Stimulated activated naive CD8-positive, alpha-beta T cell treated with anti-CD3 and anti-CD28 coated beads, Interleukin-15, amount 100 ng/mL, for 72 hours (primary cell): ENCODE measurements around the gene ARL14EPL.
"Not testable (repeated sequence)": the region's sequence is repeated elsewhere in the genome, so short reads cannot be mapped to it uniquely, and the experiment has no call there.

Experiments used
- ATAC-seq: fragments of 150-1000 bp; cut with Tn5 transposase; 2 replicates; pipeline ENCODE4 v1.10.0; 2021; ENCODE audit warnings: mild to moderate bottlenecking, moderate library complexity
- DNase-seq, 2 donors: peaks; one replicate each; pipeline ENCODE4 v3.0.0; 2021 to 2022
- H3K27ac Mint-ChIP-seq, 2 donors: one replicate each; pipeline ENCODE4 v1.8.0; 2022; ENCODE audit warnings: mild to moderate bottlenecking in 2 of 2, mixed read lengths in 2 of 2, moderate library complexity in 2 of 2
- H3K27me3 Mint-ChIP-seq: one replicate; pipeline ENCODE4 v1.8.0; 2022; ENCODE audit warnings: mixed read lengths
- H3K4me1 Mint-ChIP-seq: one replicate; pipeline ENCODE4 v1.8.0; 2022; ENCODE audit warnings: mild to moderate bottlenecking, mixed read lengths
- H3K4me3 Mint-ChIP-seq, 2 donors: one replicate each; pipeline ENCODE4 v1.8.0; 2022; ENCODE audit warnings: mild to moderate bottlenecking in 2 of 2, mixed read lengths in 2 of 2, moderate library complexity in 1 of 2
- H3K9me3 Mint-ChIP-seq, 2 donors: one replicate each; pipeline ENCODE4 v1.8.0; 2022; ENCODE audit warnings: mixed read lengths in 2 of 2

ARL14EPL gene

GRCh38 chr5:116084287-116084691, 52.0 kb downstream of the ARL14EPL start:
- peak overlapping the region; percentile 84 to 93 for H3K27ac Mint-ChIP-seq
- H3K4me3 Mint-ChIP-seq: peak overlapping the region; percentile 75 to 87
- H3K9me3 Mint-ChIP-seq: no peaks in the 10 kb centered on the region
- DNase-seq: peak; percentile 16 to 34
- H3K4me1 Mint-ChIP-seq: peaks cover 65% of the 10 kb centered on the region
- ATAC-seq: peak; percentile 54
- H3K27me3 Mint-ChIP-seq: no peaks in the 10 kb centered on the region

GRCh38 chr5:116084871-116085715, 52.8 kb downstream of the ARL14EPL start, which contains the start of gene COMMD10:
Gene COMMD10, plus strand, starts transcription at chr5:116085025.
- Mint-ChIP-seq H3K9me3 (no peaks in the 10 kb centered on the region), H3K4me3 (peak within 1 kb of the TSS; percentile 75 to 87), H3K27me3 (no peaks in the 10 kb centered on the region), H3K4me1 (peaks cover 65% of the 10 kb centered on the region), H3K27ac (peak within 1 kb of the TSS; percentile 91 to 95)
- ATAC-seq (peak; percentile 97), DNase-seq (peak; percentile 78 to 82)

GRCh38 chr5:116086309-116086708, 54.0 kb downstream of the ARL14EPL start:
- peak overlapping the region in 1 of 2 donors; percentile 8 for H3K27ac Mint-ChIP-seq
- not testable (repeated sequence) for H3K9me3 Mint-ChIP-seq, DNase-seq

GRCh38 chr5:116088062-116088461, 55.8 kb downstream of the ARL14EPL start:
- Mint-ChIP-seq H3K4me1 (peaks cover 45% of the 10 kb centered on the region), H3K9me3 (no peaks in the 10 kb centered on the region), H3K4me3 (peak overlapping the region in 1 of 2 donors; percentile 14), H3K27me3 (no peaks in the 10 kb centered on the region), H3K27ac (peak overlapping the region in 1 of 2 donors; percentile 42)
- ATAC-seq (no peak), DNase-seq (no peak)

More at GRCh38 chr5:116086309-116086708, 54.0 kb downstream of the ARL14EPL start:
- H3K4me1 Mint-ChIP-seq: peaks cover 62% of the 10 kb centered on the region
- H3K4me3 Mint-ChIP-seq, ATAC-seq, H3K27me3 Mint-ChIP-seq: not testable (repeated sequence)

GRCh38 chr5:116090302-116090701, 58.0 kb downstream of the ARL14EPL start:
- H3K27ac Mint-ChIP-seq: no peak overlapping the region
- no peaks in the 10 kb centered on the region for H3K9me3 Mint-ChIP-seq
- DNase-seq (no peak), ATAC-seq (no peak)
- no peaks in the 10 kb centered on the region for H3K27me3 Mint-ChIP-seq
- no peak overlapping the region for H3K4me3 Mint-ChIP-seq
- H3K4me1 Mint-ChIP-seq: peaks cover 31% of the 10 kb centered on the region

GRCh38 chr5:116091416-116091815, 59.1 kb downstream of the ARL14EPL start:
- Mint-ChIP-seq H3K9me3 (no peaks in the 10 kb centered on the region), H3K27me3 (no peaks in the 10 kb centered on the region), H3K4me3 (no peak overlapping the region), H3K4me1 (peaks cover 24% of the 10 kb centered on the region), H3K27ac (no peak overlapping the region)
- no peak for ATAC-seq
- no peak for DNase-seq

GRCh38 chr5:116097301-116097700, 65.0 kb downstream of the ARL14EPL start:
- Mint-ChIP-seq H3K4me3 (no peak overlapping the region), H3K9me3 (no peaks in the 10 kb centered on the region), H3K27me3 (no peaks in the 10 kb centered on the region), H3K4me1 (no peaks in the 10 kb centered on the region), H3K27ac (no peak overlapping the region)
- ATAC-seq (no peak), DNase-seq (no peak)

GRCh38 chr5:116098998-116099397, 66.7 kb downstream of the ARL14EPL start:
- no peak for ATAC-seq
- DNase-seq: no peak
- Mint-ChIP-seq H3K27ac (no peak overlapping the region), H3K4me1 (no peaks in the 10 kb centered on the region), H3K4me3 (no peak overlapping the region), H3K27me3 (no peaks in the 10 kb centered on the region), H3K9me3 (no peaks in the 10 kb centered on the region)

GRCh38 chr5:116104941-116105340, 72.7 kb downstream of the ARL14EPL start:
- not testable (repeated sequence) for ATAC-seq, DNase-seq, H3K4me3 Mint-ChIP-seq, H3K27ac Mint-ChIP-seq, H3K4me1 Mint-ChIP-seq, H3K27me3 Mint-ChIP-seq
- peaks cover 23 to 35% of the 10 kb centered on the region in 2 donors for H3K9me3 Mint-ChIP-seq
